Fibroblast of peridontal ligament (primary cell): Measurements from ENCODE around the gene MRPL17.

ENCODE experiments used
- DNase-seq: peaks from one replicate; pipeline ENCODE4 v3.0.0-alpha.2; 2010; ENCODE audit errors: extremely low read depth

The MRPL17 gene

DNA sequence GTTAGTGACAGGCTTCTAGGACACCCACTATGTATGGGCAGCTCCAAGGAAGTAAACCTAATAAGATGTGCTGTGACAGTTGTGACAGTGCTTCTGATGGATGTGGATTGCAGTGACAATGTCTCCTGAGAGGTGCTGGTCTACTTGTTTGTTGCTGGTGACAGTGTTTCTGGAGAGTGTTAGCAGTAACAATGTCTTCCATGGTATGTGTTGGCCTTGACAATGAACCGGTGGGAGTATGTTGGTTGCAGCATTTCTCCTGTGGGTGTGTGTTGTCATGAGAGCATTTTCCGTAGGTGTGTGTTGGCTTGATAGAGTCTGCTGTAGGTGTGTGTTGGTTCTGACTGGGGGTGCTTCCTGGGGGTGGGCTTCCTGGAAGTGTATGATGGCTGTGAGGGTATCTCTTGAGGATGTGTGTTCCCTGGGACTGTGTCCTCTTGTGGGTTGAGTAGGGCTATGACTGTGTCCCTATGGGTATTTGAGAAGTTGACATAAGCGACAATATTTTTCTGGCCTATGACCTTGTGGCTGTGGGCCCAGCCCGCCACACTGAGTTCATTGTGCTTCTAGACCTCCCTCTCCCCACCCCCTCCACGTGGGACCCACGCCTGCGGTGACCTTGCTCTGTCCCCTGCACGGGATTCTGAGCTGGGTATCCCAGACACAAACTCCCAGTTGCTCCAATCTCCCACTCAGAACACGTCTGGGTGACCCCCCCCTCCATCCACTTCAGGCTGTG, 28.7 kb downstream of the MRPL17 start:
- no peak for DNase-seq

DNA sequence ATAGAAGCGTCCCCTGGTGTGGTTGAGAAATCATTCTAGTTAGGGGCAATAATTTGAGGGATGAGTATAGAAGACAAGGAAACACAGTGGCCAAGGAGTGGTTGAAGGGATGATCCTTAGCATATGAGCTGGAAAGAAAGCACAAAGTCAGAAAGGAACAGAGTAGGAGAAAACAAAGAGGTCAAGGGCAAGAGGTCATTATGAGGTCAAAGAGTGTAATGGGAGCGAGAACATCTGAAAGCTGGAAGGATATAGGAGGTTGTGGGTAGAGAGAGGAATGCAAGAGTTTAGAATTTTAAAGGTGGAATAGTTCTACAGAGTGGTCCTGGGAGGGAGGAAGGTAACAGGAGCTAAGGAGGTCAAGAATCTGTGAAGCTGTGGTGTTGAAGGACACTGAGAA, 29.5 kb downstream of the MRPL17 start:
- no peak for DNase-seq

DNA sequence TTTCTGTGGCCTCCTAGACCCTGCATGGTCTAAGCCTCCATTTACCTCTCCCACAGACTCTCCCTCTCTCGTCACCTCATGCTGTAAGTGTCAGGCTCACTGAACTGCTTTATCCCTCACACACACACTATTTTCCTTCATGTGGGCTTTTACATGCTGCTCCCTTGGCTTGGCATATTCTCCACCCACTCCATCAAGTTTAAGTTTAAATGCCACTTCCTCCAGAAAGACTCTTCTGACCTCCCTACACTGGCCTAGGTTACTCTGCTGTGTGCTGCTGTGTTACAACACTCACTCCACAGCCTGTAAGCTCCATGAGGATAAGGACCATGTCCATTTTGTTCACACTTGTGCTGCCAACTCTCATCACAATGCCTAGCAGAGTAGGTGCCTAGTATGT, 30.0 kb downstream of the MRPL17 start:
- no peak for DNase-seq

DNA sequence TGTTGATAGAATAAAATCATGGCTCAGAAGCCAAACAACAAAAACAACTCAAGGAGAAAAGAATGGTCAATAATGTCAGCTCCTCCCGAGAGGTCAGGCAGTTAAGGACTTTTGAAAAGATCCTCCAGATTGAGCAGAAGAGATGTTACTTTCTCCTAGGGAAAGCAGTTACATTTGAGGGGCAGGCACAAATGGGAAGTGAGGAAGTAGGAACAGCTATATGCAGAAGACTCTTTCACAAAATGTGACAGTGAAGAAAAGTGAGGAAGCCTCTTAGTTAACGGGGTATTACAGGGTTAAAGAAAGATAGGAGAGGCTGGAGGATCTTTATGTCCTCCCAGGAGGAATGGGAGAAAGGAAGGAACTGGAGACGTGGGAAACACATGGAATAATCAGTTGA, 31.0 kb downstream of the MRPL17 start:
- no peak for DNase-seq

DNA sequence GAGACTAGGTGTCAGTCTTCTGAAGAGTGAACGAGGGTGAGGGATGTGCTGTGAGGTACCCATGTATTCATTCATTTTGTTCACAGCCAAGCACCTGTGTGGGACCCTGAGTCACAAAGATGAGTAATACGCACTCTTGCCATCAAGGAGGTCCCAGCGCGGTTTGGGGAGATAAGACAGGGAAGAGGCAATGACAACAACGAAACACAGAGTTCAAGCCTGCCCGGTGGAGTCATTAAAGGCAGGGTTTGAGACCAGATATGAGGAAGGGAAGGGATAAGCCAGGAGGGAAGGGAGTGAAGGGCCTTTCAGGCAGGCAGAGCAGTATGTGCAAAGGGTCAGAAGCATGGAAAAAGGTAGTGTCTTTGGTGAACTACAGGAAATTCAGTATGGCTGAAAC, 32.2 kb downstream of the MRPL17 start:
- DNase-seq = no peak

DNA sequence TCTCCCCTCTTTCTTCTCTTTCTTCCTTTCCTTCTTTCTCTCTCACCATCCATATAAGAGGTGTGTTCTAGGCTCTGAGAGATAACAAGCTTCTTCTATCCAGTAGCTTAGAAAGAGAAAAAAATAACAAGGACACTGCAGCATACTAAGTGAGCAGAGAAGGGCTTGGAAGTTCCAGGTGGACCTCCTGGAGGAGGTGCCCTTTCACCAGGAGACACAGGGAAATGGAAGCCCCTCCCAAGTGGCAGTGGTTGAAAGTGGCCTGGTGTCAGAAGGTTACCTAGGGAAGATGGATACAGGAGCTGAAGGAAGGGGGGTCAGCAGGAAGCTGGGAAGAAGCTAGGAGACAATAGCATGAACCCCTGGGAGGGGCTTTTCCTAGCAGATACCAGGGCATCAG, 33.0 kb downstream of the MRPL17 start:
- no peak for DNase-seq

DNA sequence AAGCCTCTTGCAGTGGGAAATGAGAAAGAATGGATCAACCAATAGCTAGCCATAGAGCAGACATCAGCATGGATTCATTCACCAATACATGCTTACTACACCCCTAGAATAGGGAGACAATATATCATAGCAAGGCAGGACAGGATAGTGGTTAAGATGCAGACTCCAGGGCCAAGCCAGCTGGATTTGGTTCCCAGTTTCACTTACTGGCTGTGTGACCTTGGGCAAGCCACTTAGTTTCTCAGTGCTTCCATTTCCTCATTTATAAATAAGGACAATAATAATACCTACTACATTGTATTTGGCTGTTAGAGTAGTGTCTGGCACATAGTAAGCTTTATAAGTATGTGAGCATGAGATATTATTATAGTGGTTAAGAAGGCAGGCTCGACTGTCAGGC, 34.6 kb downstream of the MRPL17 start:
- no peak for DNase-seq

DNA sequence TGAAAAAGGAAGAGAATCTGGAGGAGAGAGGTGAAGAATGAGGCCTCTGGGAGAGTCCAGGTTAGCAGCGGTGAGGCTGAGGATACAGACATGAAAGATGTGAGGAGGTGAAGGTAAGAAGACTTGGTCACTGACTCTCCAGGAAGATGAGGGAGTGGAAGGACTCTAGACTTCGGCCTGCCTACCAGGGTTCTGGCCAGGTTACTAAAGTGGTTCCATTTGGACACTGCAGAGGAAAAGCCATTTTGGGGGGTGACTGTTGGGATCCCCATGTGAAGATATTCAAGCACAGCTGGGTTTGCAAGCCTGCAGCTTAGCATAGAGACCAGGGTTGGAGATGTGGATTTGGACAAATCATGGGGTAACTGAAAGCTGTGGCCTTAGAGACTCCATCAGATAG, 35.3 kb downstream of the MRPL17 start:
- DNase-seq = no peak

DNA sequence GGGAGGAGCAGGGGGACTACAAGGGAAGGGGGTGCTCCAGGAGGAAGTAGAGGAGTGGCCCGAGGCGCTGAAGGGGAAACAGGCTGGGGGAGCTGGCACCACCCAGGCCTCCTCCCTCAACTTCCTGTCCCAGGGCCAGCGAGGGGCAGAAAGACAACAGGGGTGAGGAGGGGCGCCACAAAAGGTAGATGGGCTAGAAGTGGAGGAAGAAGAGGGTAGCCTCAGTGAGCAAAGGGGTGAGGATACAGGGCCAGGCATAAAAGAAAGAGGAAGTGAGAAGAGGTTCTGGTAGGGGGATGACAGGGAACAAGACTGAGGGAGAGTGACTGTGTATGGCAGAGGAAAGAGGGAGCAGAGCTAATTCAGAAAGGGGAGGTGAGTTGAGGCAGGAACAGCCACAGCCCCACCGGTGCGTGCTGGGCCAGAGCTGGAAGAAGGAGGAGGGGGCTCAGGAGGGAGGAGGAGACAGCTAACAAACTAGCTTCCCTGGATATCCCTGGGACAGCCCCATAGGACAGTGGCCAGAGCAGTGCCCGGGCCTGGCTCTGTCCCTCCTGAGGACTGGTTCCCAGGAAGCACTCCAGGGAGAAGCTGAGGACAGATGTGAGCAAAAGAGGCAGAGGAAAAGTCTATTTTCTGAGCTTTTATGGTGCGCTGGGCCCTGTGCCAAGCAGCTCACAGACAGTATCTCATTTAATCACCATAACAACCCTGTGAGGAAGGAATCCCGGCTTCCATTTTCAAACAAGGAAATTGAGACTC, 36.0 kb downstream of the MRPL17 start:
- no peak for DNase-seq

DNA sequence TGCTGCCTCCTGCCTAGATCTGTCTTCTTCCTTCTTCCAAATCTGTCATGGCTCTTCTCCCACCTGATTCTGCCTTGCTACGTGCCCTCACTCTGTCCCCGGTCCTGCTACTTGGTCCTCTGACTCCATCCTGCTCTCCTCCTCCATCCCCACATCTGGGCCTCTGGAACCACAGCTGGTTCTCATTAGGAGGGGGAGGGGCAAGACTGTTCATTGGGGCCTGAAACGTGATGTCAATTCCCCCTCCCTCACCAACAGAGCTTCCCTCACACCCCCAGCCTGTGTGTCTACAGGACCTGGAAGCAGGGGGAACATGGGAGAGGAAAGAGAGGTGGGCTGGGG, 36.6 kb downstream of the MRPL17 start:
- DNase-seq = peak; percentile 67

DNA sequence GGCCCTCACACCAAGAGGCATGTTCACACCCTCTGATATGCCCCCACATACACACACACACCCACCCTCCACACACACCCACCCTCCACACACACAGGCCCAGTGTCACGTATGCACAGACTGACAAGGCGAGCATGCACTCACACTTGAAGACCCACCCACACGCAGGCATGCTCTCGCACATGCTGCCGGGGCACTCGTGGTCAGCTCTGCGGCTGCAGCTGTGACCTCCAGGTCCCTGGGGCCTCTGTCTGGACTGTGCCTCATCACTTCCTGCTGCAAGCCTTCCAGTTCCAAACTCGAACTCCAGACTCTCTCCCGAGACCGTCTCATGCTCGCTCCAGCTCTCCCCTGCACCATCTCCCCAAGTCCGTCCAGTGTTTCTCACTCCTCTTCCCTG, 37.1 kb downstream of the MRPL17 start:
- peak; percentile 69 for DNase-seq

DNA sequence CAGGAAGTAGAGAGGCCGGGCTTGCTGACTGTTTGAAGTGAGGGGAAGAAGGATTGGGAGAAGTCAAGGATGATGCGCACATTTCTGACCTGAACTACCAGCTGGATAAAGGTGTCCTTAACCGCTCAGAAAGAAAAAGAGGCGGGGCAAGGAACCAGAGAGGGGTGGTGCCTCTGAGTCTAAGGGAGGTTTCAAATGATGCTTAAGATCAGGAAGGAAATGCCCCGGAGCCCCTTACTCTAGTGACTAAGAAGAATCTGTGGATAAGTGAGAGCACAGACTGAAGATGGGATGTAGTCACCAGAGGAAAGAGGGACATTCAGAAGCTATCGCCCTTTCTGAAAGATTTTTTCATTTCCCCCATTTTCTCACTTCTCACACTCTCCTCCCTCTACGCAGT, 40.2 kb downstream of the MRPL17 start:
- DNase-seq = no peak

DNA sequence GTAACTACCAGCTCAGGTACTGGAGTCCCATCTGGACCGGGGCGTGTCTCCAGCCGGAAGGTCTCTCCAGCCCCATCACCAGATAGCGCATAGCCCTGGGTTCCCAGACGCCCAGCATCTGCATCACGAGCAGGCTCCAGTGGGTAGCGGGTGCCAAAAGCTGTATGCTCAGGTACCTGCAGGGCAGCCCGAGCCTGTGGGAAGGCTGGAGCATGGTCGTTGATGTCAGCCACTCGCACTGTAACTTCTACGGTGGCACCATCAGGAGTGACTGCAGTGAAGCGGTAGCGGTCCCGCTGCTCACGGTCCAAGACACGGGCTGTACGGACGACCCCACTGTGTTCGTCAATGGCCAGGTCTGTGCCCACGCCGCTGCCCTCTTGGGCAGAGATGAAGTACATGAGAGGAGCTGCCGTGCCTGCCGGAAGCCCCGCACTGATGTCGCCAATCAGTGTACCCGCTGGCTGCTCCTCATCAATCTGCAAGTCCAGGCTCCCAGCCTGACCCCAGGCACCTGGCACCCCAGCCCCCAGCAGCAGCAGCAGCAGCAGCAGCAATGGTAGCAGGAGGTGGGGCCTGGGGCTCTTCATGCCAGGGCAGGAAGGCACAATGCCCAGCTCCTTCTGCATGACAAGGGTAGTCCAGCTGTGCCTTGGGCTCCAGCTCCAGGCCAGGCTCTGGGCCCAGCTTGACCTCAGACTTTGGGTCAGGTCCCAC, 42.0 kb downstream of the MRPL17 start:
- DNase-seq = no peak

DNA sequence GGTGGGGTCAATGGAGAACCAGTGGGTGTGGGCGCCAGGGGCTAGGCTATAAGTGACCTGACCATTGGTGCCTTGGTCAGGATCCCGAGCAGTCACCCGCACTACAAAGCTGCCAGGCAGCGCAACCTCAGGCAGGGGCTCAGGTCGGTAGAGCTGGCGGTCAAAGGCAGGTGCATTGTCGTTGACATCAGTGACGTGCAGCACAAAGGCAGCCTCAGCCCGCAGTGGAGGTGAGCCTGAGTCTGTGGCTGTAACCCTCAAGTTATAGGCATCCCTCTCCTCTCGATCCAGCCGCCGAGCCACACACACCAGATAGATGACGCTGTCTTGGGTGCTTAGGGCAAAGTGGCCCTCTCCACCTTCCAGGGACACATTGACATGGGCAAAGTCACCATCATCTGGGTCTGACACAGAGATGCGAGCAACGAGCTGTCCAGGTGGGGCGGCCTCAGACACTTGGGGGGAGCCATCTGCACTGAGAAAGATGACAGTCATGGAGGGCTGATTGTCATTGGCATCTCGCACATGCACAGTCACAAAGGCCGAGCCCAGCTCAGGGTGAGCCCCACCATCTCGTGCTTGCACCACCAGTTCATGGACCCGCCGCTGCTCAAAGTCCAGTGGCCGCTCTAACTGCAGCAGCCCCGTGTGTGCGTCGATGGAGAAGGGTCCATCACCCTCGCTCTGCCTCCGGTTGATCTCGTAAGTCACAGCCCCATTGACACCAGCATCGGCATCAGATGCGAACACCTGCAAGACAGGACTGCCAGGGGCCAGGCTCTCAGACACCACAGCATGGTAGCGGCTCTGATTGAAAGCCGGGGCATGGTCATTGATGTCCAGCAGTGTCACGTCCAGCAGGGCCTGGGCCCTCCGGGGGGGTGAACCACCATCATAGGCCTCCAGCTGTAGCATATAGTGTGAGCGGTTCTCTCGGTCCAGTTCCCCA, 42.8 kb downstream of the MRPL17 start:
- no peak for DNase-seq

DNA sequence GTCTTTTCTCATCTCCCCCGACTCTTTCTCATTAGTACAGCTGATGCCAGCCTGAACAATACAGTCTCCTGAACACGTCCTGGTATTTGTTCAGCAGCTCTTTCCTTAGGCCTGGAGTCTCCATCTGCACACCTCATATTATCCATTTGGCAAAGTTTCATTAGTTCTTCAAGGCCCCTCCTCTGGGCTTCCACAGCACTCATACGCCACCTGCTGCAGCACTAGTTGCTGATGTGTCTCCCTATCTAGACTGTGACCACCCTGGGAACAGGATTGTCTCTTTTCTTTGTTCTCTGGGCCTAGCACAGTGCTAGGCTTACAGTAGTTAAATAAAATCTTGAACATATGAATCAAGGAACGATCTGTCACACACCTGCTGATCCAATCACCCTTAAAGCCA, 44.7 kb downstream of the MRPL17 start:
- DNase-seq = no peak

DNA sequence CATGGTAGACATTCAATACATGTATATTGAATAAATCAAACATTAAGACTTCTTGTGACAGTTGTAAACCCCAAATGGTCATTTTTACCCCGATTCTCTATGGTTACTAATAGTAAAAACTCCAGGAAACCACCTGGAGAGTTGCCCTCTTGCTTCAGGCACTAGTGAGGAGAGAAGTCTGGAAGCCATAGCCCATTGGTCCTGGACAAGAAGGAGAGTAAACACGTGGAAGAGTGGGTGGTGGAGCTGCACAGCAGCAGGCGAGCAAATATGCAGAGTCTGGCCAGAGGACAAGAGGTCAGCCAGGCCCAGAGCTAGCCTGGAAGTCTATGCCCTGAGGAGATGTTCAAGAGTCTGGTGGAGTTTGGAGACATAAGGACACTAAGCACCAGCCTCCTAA, 45.3 kb downstream of the MRPL17 start:
- DNase-seq = peak; percentile 51

DNA sequence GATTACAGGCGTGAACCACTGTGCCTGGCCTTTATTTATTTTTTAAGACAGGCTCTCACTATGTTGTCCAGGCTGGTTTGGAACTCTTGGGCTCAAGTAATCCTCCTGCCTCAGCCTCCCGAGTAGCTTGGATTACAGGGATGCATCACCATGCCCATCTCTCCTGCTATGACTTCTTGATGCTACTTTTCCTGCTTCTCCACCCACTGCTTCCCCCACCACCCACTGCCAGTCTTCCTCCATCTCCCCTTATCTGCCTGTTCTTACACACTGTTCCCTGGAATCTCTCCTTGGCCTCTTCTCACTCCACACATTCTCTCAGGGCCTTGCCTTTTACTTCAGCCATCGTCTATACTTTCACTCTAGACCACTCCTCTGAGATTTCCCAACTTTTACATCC, 46.7 kb downstream of the MRPL17 start:
- no peak for DNase-seq

DNA sequence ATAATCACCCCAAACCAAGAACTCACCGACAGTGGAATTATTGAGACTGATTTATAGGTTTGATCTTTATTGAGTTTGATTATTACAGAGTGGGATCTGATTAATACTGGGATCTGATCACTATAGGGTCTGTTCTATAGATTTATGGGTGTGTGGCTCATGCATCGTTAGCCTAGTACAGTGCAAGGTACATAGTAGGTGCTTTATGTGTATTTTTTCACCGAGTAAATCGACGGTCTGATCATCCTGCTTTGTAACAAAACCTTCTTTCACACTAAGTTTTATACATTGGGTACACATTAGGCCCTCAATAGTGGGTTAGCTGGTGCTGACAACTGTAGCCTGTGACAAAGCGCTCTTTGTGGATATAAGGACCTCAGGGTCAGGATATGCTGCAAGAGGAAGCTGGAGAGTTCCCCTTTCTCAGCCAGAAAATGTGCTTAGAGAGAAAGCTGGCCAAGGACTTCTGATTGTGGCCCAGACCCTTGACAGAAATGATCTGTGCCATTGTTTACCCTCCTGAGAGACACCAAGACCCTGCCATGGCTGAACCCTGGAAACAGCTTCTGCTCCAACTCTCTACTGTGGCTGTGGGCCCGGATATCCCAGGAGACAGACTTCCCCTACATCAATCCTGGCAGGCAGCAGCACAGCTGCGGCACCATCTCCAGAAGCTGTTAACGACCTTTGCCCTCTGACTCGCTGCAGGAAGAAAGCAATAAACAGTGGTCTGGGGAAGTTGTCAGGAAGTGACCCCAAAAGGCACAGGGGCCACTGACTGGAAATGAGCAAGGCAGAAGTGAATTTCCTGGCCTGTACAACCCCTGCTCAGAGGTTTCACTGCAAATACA, 47.8 kb downstream of the MRPL17 start:
- DNase-seq = peak; percentile 20

DNA sequence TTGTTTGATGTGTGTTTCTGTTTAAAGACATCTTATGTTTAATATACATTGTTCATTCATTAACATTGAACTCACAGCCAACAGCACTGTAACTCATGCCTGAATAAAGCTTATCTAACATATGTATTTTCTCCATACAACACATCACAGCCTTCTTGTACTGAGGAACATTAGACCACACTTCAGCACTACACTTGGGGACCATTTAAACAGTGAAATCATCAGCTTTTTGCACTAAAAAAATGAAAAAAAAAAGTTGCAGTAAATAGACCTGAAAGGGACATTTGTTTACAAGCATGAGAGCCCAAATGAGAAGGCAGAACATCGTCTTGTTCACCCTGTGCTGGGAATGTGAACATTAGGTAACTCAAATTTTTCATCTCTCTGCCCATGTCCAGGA, 48.6 kb downstream of the MRPL17 start:
- DNase-seq = no peak

DNA sequence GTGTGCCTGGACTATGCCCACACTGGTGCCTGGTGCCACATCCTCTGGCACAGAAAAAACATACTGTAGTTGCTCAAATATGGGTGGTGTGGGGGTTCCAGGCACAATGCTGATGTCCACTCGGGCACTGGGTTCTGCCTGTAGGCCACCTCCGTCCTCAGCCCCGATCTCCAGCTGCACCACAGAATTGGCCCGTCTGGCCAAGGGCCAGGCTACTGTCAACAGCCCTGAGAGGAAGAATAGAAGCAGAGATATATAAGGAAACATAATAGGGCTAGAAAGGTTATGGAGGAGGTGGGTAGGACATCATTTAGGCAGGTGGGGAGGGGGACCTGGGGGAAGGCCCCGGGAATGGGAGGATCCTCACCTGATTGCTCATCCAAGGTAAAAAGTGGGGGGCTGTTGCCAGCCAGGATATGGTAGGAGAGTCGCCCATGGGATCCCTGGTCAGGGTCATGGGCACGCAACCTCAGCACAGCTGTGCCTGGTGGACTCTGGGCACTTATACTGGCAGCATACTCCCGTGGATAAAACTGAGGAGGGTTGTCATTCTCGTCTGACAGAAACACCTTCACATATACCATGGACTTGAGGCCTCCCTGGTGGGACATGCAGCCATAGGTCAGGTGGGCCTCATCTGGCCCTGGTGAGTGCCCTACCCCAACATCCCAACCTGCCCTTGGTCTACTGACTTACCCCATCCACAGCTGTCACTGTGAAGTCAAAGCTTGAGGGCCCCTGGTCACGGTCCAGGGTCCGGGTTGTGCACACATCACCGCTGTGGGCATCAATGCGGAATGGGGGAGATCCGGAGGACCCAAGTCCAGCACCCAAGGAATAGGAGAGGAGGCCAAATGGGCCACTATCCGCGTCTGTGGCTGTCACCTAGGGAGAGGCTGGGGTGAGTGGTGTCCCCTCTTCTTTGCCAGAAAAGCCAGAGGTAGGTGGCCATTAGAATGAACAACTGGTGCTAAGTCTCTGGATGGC, 49.4 kb downstream of the MRPL17 start:
- DNase-seq = no peak
